Prostate gland (tissue), 2 donors: ENCODE results near the gene MBP.

Experiments
- CTCF ChIP-seq, 4 experiments: fragments of 200-600 bp in 2 of 4; fragments of 450-650 bp in 2 of 4; sonication (generic) in 2 of 4; IDR thresholded peaks; 1 replicate in 3 of 4; 2 replicates in 1 of 4; pipeline ENCODE4 v1.5.1; 2016 to 2019; ENCODE audit warnings: antibody characterized with exemption in 4 of 4, mild to moderate bottlenecking in 2 of 4, moderate library complexity in 2 of 4
- POLR2A ChIP-seq: fragments of 450-650 bp; IDR thresholded peaks from one replicate; pipeline ENCODE4 v1.6.1; 2016; ENCODE audit warnings: antibody characterized with exemption, mild to moderate bottlenecking

GRCh38 chr18:76943542-76944339, 188.8 kb downstream of the MBP start:
- TF ChIP-seq CTCF (IDR thresholded peaks at IDR 0.05) (no peak), POLR2A (no peak)
